HFFc6 (cell line): ENCODE results near the gene MUC5B. TPM values are rescaled to one million over a fixed set of nuclear protein-coding genes. Genes with fewer than 3 reads are reported as not detected.
"Not testable (repeated sequence)": the region's sequence is repeated elsewhere in the genome, so short reads cannot be mapped to it uniquely, and the experiment has no call there.

ENCODE experiments used
- DNase-seq: peaks from one replicate; pipeline ENCODE4 v3.0.0-alpha.2; 2018
- H3K27ac Mint-ChIP-seq: 2 replicates; pipeline ENCODE4 v1.8.0; 2020; ENCODE audit warnings: mild to moderate bottlenecking, mixed read lengths
- H3K27me3 Mint-ChIP-seq: 2 replicates; pipeline ENCODE4 v1.8.0; 2021; ENCODE audit warnings: mild to moderate bottlenecking, moderate library complexity, mixed read lengths; ENCODE audit not compliant: insufficient read depth
- H3K36me3 Mint-ChIP-seq: 2 replicates; pipeline ENCODE4 v1.8.0; 2021; ENCODE audit warnings: low read depth, mixed read lengths
- H3K4me1 Mint-ChIP-seq: 2 replicates; pipeline ENCODE4 v1.8.0; 2020; ENCODE audit warnings: low read depth, mixed read lengths
- H3K4me3 Mint-ChIP-seq: 2 replicates; pipeline ENCODE4 v1.8.0; 2020; ENCODE audit warnings: mild to moderate bottlenecking, moderate library complexity, mixed read lengths
- H3K9me3 Mint-ChIP-seq: 2 replicates; pipeline ENCODE4 v1.8.0; 2020; ENCODE audit warnings: mild to moderate bottlenecking, mixed read lengths
- CTCF ChIP-seq: fragments of 200-600 bp; sonication (generic); IDR thresholded peaks from 2 replicates; pipeline ENCODE4 v1.5.0; 2021; ENCODE audit warnings: antibody characterized with exemption, mild to moderate bottlenecking
- long read RNA-seq: library from polyadenylated mRNA; unstranded; transcript quantifications from one replicate; pipeline ENCODE4 v2.0.0, GENCODE V29; 2019
- total RNA-seq, 6 experiments: library from RNA; stranded (reverse); fragmentation: NEBNext Ultra II Directional; extraction: Animal tissue kit (Norgen Biotek cat#: 25700); gene quantifications; 2 replicates in 1 of 6; 3 replicates in 5 of 6; pipeline ENCODE4 v1.2.3, GENCODE V29; 2021

MUC5B gene
- not detected for total RNA-seq
- long read RNA-seq: 0 reads

GRCh38 chr11:1222491-1223345 lies at the start of gene MUC5B:
Gene MUC5B, plus strand, starts transcription at chr11:1223066. Its CDS starts 58 bp downstream, at chr11:1223124.
- no peak for DNase-seq
- H3K9me3 Mint-ChIP-seq: no peaks in the 10 kb centered on the region
- TF ChIP-seq CTCF: no peak
- H3K27me3 Mint-ChIP-seq: peaks cover 9% of the 10 kb centered on the region
- H3K36me3 Mint-ChIP-seq: no peaks in the 10 kb centered on the region
- H3K4me1 Mint-ChIP-seq: no peaks in the 10 kb centered on the region
- no peak within 1 kb of the TSS for H3K4me3 Mint-ChIP-seq
- H3K27ac Mint-ChIP-seq: no peak within 1 kb of the TSS

- H3K27ac Mint-ChIP-seq, H3K36me3 Mint-ChIP-seq, DNase-seq, H3K27me3 Mint-ChIP-seq, H3K4me3 Mint-ChIP-seq, H3K4me1 Mint-ChIP-seq: not testable (repeated sequence)
- H3K9me3 Mint-ChIP-seq: peaks cover 23% of the 10 kb centered on the region
Observed at GRCh38 chr11:1173396-1173795, 49.5 kb upstream of the MUC5B start.

- Mint-ChIP-seq H3K4me3 (no peak overlapping the region), H3K4me1 (no peaks in the 10 kb centered on the region), H3K27me3 (no peaks in the 10 kb centered on the region; the same call in 1 of the 2 replicates), H3K9me3 (peaks cover 21% of the 10 kb centered on the region), H3K36me3 (peaks cover 8% of the 10 kb centered on the region; the same call in 1 of the 2 replicates), H3K27ac (no peak overlapping the region)
- no peak for TF ChIP-seq CTCF
- DNase-seq: no peak
Observed at GRCh38 chr11:1174441-1175370, 48.2 kb upstream of the MUC5B start.

- Mint-ChIP-seq H3K4me3 (no peak overlapping the region), H3K27ac (no peak overlapping the region), H3K4me1 (no peaks in the 10 kb centered on the region), H3K27me3 (no peaks in the 10 kb centered on the region; the same call in 1 of the 2 replicates), H3K36me3 (peaks cover 8% of the 10 kb centered on the region; the same call in 1 of the 2 replicates), H3K9me3 (peaks cover 21% of the 10 kb centered on the region)
- no peak for DNase-seq
- no peak for TF ChIP-seq CTCF
Observed at GRCh38 chr11:1175461-1176223, 47.2 kb upstream of the MUC5B start.

GRCh38 chr11:1176224-1177019 lies 46.4 kb upstream of the MUC5B start:
- Mint-ChIP-seq H3K27me3 (no peaks in the 10 kb centered on the region; the same call in 1 of the 2 replicates), H3K9me3 (peaks cover 14% of the 10 kb centered on the region), H3K4me3 (no peak overlapping the region), H3K36me3 (peaks cover 8% of the 10 kb centered on the region; the same call in 1 of the 2 replicates), H3K27ac (no peak overlapping the region), H3K4me1 (no peaks in the 10 kb centered on the region)
- TF ChIP-seq CTCF: no peak
- DNase-seq: no peak
